ENCODE measurements around the gene TADA2B.
A peak's percentile ranks its signal among the peaks of the same experiment; 100 is the strongest.

TADA2B gene, protein sequence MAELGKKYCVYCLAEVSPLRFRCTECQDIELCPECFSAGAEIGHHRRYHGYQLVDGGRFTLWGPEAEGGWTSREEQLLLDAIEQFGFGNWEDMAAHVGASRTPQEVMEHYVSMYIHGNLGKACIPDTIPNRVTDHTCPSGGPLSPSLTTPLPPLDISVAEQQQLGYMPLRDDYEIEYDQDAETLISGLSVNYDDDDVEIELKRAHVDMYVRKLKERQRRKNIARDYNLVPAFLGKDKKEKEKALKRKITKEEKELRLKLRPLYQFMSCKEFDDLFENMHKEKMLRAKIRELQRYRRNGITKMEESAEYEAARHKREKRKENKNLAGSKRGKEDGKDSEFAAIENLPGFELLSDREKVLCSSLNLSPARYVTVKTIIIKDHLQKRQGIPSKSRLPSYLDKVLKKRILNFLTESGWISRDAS
- total RNA-seq = 40.9 to 93.0 reads per million in 2 experiments

DNA sequence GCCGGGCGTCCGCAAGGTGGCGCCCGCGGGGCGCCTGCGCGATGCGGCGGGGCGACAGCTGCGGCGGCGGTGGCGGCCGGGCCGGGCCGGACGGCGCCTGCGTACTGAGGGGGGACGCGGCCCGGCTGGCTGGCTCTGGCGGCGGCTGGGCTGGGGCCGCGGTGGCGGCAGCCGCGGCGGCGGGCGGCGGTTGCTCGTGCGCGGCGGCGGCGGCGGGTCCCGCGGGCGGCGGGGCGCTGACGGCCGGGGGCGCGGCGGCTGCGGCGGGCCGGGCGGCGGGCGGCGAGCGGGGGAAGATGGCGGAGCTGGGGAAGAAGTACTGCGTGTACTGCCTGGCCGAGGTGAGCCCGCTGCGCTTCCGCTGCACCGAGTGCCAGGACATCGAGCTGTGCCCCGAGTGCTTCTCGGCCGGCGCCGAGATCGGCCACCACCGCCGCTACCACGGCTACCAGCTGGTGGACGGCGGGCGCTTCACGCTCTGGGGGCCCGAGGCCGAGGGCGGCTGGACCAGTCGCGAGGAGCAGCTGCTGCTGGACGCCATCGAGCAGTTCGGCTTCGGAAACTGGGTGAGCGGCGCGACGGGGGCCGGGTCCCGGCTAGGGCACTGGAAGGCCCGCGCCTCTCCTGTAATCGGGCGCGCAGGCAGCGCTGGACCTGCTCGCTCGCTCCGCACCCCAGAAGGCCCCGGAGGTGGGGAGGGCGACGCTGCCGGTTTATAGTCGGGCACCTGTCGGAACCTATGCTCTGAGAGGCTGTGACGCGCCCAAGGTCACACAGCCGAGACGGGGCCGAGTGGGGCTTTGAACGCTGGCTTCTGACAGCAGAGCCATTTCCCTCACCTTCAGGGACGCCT lies at the start of gene TADA2B:
TSS of gene TADA2B (plus strand) at position 89 of the 853 bp plus-strand sequence. CDS start at position 297, 208 bp downstream.
- DNase-seq (ENCODE audit: low read depth) = peak; percentile 41

DNA sequence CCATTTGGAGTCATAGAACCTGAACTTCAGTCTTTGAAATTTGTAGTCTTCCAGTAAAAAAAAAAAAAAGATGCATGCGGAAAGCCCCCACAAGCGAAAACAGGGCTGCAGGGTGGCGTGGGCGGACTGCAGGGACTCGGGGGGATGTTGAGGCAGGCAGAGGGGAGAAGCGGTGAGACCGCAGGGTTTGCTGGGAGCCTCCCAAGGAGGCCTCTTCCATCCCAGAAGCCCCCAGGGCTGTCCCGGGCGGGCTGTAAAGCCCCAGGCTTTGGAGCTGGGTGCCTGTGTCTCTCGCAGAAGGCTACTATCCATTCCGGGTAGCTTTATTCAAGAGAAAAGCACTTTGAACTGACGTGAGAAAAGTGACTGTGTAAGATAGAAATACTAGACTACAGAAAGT lies 46.7 kb upstream of the TADA2B start:
- DNase-seq (ENCODE audit: low read depth) = no peak

DNA sequence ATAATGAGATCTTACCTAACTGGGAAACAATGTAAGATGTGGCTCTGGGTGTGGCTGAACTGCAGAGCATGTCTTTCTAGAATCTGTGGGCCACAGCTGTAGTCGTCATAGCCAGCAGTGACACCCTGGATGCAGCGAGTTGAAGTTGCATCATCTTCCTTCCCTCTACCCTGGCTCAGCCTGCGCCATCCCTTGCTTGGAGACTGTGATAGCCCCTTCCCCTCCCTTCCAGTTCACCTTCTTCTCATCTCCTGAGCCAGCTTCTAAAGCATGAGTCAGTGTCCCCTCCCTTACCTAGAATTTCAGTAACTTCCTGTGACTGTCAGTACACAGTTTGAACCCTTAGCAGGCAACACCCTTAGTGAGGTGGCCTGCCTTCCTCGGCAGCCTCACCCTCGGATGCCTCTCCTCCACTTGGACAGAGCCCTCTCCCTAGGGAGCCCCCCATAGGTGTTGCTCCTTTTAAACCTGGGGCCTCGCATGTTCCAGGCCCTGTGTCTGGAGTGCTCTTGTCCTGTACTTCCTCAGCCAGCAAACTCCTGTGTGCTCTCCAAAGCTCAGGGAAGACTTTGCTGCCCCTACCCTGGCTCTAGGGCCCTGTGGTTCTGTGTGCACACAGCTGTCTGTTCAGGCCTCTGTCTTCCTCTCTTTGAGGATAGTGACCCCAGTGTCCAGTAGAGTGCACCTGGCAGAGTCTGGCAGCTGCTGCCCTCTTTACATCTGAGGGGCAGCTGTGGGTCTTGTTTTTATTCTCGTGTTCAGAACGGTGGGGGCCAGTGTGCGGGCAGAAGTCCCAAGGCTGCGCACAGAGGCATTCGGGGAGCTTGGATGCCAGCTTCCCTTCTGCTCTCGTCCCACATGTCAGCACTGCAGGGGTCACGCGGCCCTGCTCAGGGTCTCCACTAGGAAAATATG lies 43.7 kb upstream of the TADA2B start:
- no peak for DNase-seq (ENCODE audit: low read depth)

DNA sequence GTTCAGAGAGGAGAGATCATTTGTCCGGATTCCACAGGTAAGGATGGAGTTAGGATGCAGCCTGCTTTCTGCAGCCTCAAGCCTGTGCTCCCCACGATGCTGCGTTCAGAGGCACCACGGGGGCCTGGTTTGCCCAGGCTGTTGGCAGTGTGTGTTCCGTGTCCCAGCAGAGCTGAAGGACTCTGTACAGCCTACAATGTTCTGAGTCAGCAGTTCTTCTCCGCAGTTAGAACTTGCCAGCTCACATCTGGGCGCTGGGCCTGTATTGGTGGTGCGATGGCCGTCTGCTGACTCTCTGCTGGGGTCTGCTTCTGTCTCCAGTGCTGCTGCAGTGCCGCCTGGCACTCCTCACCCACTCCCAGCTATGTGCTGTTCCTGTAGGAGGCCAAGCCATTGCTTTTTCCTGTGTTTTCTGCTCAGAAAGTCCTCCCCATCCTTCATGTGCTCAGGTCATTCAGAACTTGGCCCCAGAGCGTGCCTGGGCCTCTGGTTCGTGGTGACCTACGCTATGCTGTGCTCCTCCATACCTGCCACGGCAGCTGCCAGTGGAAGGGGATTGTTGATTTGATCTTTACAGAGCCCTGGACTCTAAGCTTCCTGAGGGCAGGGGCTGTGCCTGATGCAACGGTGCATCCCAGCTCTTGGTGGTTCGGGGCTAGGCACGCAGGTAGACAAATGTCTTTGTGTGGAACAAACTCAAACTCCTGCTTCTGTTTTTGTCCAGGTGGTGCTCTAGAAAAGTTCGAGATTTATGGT lies 42.6 kb upstream of the TADA2B start:
- DNase-seq (ENCODE audit: low read depth) = no peak

DNA sequence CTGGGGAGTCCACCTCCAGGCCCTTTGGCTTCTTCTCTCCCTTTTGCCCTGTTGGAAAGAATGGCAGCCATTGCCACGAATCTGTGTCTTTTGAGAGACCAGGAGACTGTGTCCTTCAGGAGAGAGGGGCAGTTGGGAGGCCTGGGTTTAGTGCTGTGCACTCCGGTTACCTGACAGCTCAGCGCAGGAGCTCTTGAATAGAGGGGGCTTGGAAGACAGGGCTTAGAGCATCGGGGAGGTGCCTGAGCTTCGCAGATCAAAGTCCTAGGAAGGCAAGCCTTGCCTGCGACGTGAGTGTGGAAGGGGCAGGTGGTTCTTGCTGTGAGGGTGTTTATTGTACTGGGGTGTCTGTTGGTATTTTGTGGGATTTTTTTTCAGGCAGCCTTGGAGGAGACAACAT lies 41.9 kb upstream of the TADA2B start:
- DNase-seq (ENCODE audit: low read depth) = no peak

DNA sequence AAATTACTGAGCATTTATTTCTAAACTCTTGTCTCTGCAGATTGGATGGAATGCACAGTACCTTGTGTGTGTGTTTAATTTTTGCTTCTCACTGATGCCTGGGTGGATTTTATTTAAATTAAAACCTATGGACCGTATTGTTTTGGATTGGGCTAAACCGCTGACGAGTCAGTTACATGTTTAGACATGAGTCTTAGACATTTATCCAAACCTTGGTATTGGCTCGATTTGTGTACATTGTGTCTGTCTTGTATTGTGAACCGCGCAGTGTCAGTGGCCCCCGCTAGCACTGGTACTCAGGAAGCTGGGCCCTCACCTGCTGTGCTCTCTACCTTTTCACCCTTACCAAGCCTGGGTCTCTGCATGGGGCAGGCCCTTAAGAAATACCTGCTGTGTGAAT lies 40.8 kb upstream of the TADA2B start:
- DNase-seq (ENCODE audit: low read depth) = no peak

DNA sequence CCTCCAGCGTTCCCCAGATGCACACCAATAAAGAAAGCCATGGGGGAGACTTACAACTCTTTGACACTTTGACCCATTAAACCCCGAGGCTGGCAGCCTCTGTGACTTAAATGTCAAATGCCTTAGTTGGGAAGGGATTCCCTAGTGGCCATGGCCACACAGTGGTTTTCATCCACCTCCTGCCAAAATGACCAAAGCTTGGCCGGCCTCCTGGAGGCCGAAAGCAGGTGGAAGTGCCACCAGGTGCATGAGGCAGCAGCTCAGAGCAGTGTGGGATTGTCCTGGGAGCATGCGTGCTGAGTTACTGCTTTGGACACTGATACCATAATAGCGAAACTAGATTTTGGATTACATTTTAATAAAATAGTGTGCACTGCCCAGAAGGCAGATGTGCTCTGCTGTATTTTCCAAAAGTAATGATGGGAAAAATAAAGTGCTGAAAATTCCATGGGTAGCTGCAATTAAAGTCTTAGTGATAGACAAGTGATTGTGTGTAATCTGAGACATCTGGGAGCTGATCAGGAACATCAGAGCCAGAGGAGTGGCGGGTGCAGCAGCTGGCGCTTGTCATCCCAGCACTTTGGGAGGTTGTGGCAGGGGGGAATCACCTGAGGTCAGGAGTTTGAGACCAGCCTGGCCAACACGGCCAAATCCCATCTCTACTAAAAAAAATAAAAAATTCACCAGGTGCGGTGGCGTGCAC lies 39.8 kb upstream of the TADA2B start:
- no peak for DNase-seq (ENCODE audit: low read depth)

DNA sequence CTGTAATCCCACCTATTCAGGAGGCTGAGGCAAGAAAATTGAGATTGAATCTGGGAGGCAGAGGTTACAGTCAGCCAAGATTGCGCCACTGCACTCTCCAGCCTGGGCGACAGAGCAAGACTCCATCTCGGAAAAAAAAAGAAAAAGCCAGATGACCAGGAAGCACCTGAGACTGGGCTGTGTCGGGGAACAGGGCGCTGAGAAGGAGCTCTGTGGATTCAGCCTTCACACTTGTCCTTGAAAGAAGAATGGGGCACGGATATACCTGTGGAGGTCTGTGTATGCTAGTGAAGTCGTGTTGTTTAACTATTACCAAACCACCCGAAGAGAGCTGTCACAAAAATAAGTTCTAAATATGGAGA lies 39.3 kb upstream of the TADA2B start:
- DNase-seq (ENCODE audit: low read depth) = no peak

DNA sequence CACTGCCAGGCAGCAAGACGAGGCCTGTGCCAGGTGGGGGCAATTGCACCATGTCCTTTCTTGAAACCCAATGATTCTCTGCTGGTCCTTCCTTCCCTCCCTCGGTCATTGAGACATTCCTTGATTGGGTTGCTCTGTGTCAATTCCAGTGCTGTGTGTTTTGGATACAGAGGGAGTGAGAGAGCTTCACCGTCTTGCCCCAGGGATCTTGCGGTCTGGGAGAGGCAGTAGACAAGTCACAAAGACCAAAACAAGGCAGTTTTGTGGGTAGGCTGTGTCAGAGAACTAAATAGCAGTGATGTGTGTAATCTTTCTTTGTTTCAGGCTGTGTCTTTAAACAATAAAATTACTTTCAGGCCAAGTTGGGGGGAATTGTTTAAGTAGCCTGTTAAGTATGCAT lies 38.8 kb upstream of the TADA2B start:
- no peak for DNase-seq (ENCODE audit: low read depth)

DNA sequence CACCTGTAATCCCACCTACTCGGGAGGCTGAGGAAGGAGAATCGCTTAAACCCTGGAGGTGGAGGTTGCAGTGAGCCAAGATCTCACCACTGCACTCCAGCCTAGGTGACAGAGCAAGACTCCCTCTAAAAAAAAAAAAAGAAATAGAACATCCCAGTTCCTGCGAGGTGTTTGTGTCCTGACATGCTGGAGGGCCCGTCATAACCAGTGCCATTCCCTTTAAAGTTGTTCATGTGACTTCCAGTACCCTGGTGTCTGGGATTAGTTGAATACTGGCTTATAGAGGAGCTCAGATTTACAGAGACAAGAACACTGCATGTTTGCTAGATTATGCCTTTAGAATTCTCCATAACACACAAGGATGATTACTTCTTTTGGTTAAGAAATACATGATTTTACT lies 37.6 kb upstream of the TADA2B start:
- DNase-seq (ENCODE audit: low read depth) = no peak

DNA sequence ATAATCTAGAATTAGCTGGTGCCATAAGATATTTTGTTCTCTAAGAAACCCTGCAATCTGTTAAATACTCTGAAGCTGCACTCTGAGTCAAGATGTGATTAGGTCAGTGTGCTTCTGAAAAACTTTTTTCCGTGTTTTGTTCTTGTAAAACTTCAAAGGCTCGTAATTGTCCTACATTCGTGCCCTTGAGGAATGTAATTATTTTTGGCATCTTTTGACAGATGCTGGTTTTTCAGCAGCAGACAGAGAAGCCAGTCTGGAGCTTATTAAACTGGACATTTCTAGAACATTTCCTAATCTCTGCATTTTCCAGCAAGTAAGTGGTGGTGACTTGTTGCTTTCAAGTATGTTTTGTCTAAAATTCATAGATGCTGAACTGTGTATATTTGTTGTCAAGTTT lies 36.8 kb upstream of the TADA2B start:
- no peak for DNase-seq (ENCODE audit: low read depth)

DNA sequence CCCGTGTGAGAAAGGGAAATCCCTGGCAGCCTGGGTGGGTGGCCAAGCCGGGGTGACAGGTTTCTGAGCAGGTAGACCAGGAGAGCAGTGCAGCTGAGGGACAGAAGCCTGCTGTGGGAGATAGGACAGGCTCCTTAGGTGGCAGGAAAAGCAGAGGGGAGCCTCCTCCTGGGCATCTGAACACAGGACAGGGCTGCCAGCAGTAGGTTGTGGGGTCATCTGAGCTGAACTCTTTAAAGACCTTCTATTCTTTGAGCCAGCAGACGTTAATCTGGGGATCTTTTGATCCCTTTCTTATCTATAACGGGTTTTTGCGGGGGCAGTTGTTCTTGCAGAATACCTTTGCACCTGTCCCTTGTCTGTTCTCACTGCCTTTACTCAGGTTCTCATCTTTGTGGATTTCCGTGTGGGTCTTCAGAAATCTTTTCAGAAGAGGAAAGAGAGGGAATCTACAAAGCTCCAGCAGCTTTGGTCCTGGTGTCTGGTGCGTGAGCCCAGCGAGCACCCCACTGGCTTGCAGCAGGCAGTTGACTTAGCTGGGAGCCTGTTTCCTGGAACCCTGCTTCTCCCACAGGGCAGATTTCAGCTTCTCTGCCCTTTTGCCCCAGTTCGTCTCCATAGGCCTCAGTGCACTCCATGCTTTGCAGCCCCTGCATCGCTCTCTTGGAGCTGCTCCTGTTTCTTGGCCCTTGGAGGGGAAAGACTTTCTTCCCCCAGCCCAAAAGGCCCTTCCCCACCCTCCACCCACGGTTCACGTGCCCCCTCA lies 35.8 kb upstream of the TADA2B start:
- no peak for DNase-seq (ENCODE audit: low read depth)

DNA sequence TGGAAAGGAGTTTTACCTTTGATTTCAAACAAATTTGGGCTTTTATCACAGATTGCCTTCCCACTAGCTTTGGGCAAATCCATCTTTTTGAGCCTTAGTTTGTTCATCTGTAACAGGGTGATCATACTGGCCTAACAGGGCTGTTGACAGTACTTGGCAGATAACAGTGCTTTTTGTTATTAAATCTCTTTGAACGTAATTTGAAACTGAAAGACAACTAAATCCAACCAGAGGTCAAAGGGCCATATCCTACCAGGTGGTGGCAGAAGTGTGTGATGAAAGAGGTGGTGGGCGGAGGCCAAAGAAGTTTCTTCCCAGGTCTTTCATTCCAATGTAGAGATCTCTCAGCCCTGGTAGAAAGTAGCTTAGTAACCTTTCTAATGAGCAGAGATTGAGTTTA lies 35.2 kb upstream of the TADA2B start:
- DNase-seq (ENCODE audit: low read depth) = no peak

DNA sequence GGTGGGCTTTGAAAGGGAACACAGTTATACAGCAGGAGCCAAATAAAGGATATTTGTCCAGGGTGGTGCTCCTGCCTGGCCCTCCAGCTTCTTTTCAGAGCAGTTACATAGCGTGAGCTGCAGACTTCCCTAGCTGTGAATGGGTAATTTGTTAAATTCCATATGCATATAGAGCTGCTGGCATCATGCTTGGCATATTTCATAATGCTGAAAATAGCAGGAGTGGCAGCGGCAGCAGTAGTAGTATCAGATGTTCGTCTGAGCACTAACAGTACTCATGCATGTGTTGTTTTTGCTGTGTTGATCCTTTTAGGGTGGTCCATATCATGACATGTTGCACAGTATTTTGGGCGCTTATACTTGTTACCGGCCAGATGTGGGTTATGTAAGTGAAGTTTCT lies 33.6 kb upstream of the TADA2B start:
- DNase-seq (ENCODE audit: low read depth) = no peak

DNA sequence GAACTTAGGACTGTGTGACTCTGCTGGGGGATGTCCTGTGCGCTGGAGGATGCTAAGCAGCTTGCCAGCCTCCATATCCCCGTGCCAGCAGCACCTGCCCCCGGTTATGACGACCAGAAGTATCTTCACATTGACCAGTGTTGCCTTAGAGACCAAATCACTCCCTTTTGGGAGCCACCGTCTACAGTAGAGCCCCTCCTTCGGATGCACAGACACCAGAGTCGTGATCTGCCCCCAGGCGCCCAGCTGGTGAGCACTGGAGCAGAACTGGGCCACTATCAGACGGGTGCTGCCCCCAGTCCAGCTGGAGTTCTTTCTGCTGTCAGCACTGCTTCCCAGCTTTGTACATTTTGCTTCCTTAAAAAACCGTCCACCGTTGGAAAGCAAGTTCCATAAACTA lies 30.0 kb upstream of the TADA2B start:
- DNase-seq (ENCODE audit: low read depth) = no peak

DNA sequence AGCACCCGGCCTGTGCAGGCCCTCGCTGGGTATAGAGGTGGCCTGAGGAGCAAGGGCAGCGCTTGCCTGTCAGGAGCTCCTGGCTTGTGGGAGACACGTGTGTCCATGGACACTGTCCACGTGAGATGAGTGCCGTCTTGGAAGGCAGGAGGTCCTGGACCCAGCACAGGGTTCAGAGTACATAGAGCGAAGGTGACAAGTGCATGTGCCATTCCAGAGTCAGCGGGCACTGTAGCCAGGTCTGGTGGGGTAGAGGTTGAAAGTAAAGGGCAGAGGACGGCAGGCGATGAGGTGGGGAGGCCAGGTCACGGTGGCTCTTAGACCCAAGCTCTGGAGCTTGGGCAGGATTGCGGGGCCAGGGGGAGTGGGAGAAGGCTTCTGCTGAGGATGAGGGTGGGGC lies 28.4 kb upstream of the TADA2B start:
- DNase-seq (ENCODE audit: low read depth) = no peak

DNA sequence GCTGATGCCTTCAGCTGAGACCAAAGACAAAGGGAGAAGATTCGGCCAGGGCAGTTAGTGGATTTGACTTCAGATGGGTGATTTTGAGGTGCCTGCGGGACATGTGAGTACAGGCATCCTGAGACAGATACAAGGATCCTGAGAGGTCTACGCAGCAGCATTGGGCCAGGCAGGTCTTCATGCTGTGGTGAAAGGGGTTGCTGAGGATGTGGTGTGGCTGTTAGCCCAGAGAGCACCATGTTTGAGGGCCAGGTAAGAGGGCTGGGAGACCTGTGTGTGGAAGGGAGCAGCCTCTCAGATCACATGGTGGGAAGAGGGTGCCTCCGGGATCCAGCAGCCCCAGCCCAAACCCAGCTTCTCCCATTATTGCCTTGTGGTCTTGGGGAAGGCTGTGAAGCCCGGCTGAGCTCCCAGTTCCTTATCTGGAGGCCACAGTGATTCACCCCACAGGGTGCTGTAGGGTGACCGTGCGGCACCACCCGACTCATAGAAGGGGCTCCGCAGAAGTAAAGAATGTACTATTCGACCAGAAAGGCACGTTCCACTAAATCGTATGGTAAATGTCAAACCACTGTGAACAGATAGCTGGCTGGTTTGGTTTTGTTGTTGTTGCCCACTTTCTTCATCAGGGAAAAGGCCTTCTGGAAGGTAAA lies 27.7 kb upstream of the TADA2B start:
- no peak for DNase-seq (ENCODE audit: low read depth)

DNA sequence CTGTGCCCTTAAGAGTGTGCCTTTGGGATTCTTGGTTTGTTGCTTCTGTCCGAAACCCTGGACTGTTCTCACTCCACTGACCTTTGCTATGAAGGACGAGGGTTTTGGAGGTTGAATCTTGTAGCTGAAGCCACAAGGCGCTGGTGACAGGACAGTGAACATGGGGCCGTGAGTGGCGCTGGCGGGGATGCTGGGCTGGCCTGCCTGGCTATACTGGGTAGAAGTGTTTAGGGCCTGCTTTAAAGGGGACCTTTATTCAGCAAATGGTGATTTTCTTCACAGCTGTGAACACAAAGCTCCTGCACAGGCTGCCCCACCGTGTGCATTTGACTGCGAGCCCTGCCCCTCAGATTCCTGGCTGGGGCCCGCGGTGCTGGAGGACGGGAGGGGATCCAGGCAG lies 27.1 kb upstream of the TADA2B start:
- DNase-seq (ENCODE audit: low read depth) = no peak

DNA sequence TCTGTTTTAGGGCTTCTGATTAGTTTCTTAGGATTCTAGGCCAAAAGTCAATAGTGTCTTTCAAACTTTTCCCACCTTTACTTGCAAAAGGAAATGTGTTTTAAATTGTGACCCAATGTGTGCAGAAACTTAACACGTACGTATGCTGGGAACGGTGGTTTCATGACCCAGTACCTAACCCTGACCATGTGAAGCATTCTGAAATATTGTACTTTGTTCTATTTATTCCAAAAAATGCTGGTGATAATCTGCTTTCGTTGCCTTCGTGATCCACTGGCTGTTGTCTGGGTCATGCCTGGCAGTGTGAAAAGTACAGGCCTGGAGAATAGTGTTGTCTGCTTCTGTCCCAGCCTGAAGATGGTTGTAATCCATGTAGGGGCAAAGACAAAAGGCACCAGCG lies 26.7 kb upstream of the TADA2B start:
- DNase-seq (ENCODE audit: low read depth) = no peak

Data from T follicular helper cell (primary cell).